GM18499 (cell line): Measurements from ENCODE around the gene IGIP.
"Not testable (repeated sequence)": the region's sequence is repeated elsewhere in the genome, so short reads cannot be mapped to it uniquely, and the experiment has no call there.

Source experiments
- ATAC-seq: cut with Tn5 transposase; IDR thresholded peaks from one replicate; pipeline ENCODE4 v1.9.1; 2021; ENCODE audit warnings: moderate number of reproducible peaks; ENCODE audit not compliant: insufficient read depth, unreplicated experiment

Gene IGIP

GRCh38 chr5:140136624-140137023 lies 10.9 kb downstream of the IGIP start:
- no peak for ATAC-seq

- no peak for ATAC-seq
These were observed 14.7 kb downstream of the IGIP start for GRCh38 chr5:140140435-140140834.

- ATAC-seq, result no peak
These were observed 15.5 kb downstream of the IGIP start for GRCh38 chr5:140141241-140141640.

DNA sequence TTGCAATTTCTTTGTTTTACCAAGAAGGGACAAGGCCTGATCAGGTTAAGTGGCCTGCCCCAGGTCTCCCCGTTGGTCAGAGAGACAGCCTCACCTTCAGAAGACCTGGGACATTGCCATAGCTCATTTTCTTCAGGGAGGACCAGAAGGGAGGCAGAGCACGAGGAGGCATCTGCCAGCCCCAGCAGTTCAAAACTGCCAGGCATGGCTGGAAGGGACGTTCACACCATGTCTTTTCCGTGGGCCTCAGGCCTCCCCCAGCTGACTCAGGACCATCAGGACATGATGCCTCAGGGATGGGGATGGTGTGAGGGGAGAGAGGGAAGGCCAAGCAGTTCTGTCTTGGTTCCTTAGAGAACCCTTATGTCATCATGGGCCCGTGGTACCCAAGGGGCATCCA lies 16.5 kb downstream of the IGIP start:
- ATAC-seq, result no peak

- no peak for ATAC-seq
These were observed 17.1 kb downstream of the IGIP start for GRCh38 chr5:140142856-140143255.

- no peak for ATAC-seq
These were observed 18.0 kb downstream of the IGIP start for GRCh38 chr5:140143521-140144258.

- no peak for ATAC-seq
These were observed 19.5 kb downstream of the IGIP start for GRCh38 chr5:140145256-140145655.

DNA sequence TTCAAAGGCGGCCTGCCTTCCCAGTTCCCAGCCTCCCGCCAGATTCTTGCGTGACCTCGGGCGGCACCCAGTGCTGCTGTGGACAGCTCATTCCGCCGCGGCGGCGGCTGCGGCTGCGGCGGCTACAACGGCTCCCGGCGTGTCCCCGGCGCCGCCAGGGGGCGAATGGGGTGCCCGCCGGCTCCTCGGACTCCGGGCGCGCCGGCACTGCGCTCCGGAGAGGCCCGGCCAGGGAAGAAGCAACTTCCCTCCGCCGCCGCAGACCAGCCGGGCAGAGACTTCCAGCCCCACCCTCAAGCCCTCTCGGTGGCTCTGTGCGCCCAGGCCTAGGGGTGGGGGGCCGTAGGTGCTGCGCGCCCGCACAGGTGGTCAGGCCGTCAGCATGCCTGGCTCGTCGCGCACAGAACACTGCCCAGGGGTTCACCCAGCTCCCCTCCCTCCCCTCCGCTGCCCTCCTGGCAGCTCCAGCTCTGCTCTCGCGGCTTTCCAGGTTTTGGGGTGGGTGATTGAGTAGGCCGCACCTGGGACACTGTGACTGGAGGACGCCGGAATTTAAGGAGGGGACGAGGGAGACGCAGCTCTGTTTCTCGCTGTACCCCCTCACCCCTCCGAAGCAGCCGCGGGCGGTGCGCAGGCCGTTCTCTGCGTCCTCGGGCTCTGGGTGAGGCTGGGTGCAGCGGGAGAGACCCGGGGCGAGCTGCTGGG lies 20.2 kb downstream of the IGIP start:
- ATAC-seq, result no peak

GRCh38 chr5:140146523-140146842 lies 20.7 kb downstream of the IGIP start:
- no peak for ATAC-seq

GRCh38 chr5:140147460-140147859 lies 21.7 kb downstream of the IGIP start:
- ATAC-seq, result no peak

GRCh38 chr5:140148508-140148907 lies 22.8 kb downstream of the IGIP start:
- no peak for ATAC-seq

GRCh38 chr5:140150201-140150600 lies 24.5 kb downstream of the IGIP start:
- no peak for ATAC-seq

- ATAC-seq, result no peak
These were observed 25.6 kb downstream of the IGIP start for GRCh38 chr5:140151144-140152021.

GRCh38 chr5:140152022-140152999 lies 26.6 kb downstream of the IGIP start:
- ATAC-seq, result no peak

- no peak for ATAC-seq
These were observed 27.5 kb downstream of the IGIP start for GRCh38 chr5:140153255-140153654.

DNA sequence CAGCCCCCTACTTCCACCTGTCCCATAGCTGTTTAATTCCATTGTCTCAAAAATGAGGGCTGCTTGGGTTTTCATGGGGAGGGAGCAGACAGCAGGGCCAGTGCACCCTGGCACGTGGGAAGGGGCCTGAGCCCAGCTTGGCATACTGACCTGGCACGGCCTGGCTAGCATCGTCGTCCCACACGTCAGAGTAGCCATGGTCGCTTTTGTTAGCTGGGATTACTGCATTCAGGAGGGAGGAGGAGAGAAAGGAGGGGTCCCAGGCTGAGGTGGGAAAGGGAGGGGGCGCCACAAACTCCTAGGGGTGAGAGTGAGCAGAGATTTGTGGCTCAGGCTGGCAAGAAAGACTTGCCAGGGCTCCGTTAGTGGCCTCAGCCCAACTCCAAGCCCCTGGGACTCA lies 28.2 kb downstream of the IGIP start:
- no peak for ATAC-seq

GRCh38 chr5:140154710-140155381 lies 29.1 kb downstream of the IGIP start:
- not testable (repeated sequence) for ATAC-seq

- no peak for ATAC-seq
These were observed 31.5 kb downstream of the IGIP start for GRCh38 chr5:140157032-140157781.
